Measurements from ENCODE around the gene STS.
A peak's percentile ranks its signal among the peaks of the same experiment; 100 is the strongest.
"Not testable (repeated sequence)": the region's sequence is repeated elsewhere in the genome, so short reads cannot be mapped to it uniquely, and the experiment has no call there.

The STS gene

GRCh38 chrX:7139202-7140081, 8.1 kb upstream of the STS start:
- no peak for DNase-seq

GRCh38 chrX:7143076-7143475, 4.4 kb upstream of the STS start:
- no peak for DNase-seq

GRCh38 chrX:7143941-7144525, 3.5 kb upstream of the STS start:
- DNase-seq = no peak

- no peak for DNase-seq
Observed at GRCh38 chrX:7145454-7145853, 2.1 kb upstream of the STS start.

- no peak for DNase-seq
Observed at GRCh38 chrX:7146020-7146702, 1.4 kb upstream of the STS start.

- DNase-seq = peak; percentile 8 to 12
Observed at GRCh38 chrX:7146703-7147412, 654 bp upstream of the STS start.

- peak; percentile 86 to 93 for DNase-seq
Observed at GRCh38 chrX:7147978-7148854, 704 bp downstream of the STS start, which contains the start of gene PUDP. PUDP (minus strand) TSS chrX:7148153; CDS start chrX:7148113, 40 bp downstream.

- DNase-seq = no peak
Observed at GRCh38 chrX:7149411-7149810, 1.9 kb downstream of the STS start.

- no peak for DNase-seq
Observed at GRCh38 chrX:7153231-7153630, 5.7 kb downstream of the STS start.

GRCh38 chrX:7154041-7154597, 6.6 kb downstream of the STS start:
- DNase-seq = no peak

GRCh38 chrX:7155163-7155562, 7.7 kb downstream of the STS start:
- no peak for DNase-seq

- no peak for DNase-seq
Observed at GRCh38 chrX:7156879-7157278, 9.4 kb downstream of the STS start.

GRCh38 chrX:7158468-7158990, 11.0 kb downstream of the STS start:
- DNase-seq = no peak

GRCh38 chrX:7159149-7159861, 11.8 kb downstream of the STS start:
- no peak for DNase-seq

- DNase-seq = no peak
Observed at GRCh38 chrX:7163146-7163677, 15.7 kb downstream of the STS start.

GRCh38 chrX:7164174-7164573, 16.7 kb downstream of the STS start:
- DNase-seq = no peak

GRCh38 chrX:7168371-7168770, 20.9 kb downstream of the STS start:
- DNase-seq = no peak

GRCh38 chrX:7169627-7170026, 22.1 kb downstream of the STS start:
- DNase-seq = no peak

- peak; percentile 12 to 42 for DNase-seq
Observed at GRCh38 chrX:7170898-7171297, 23.4 kb downstream of the STS start.

GRCh38 chrX:7178859-7179258, 31.3 kb downstream of the STS start:
- not testable (repeated sequence) for DNase-seq

GRCh38 chrX:7179446-7179845, 31.9 kb downstream of the STS start:
- no peak for DNase-seq
